GM18873 (cell line): ENCODE data around the gene KLF4.

ENCODE experiments used
- ATAC-seq: cut with Tn5 transposase; IDR thresholded peaks from one replicate; pipeline ENCODE4 v1.9.1; 2021; ENCODE audit warnings: mild to moderate bottlenecking, moderate library complexity, moderate number of reproducible peaks; ENCODE audit not compliant: unreplicated experiment, low FRiP score

The KLF4 gene

GRCh38 chr9:107460153-107461023 is 29.2 kb downstream of the KLF4 start:
- no peak for ATAC-seq

GRCh38 chr9:107455425-107456135 is 34.0 kb downstream of the KLF4 start:
- ATAC-seq = no peak

DNA sequence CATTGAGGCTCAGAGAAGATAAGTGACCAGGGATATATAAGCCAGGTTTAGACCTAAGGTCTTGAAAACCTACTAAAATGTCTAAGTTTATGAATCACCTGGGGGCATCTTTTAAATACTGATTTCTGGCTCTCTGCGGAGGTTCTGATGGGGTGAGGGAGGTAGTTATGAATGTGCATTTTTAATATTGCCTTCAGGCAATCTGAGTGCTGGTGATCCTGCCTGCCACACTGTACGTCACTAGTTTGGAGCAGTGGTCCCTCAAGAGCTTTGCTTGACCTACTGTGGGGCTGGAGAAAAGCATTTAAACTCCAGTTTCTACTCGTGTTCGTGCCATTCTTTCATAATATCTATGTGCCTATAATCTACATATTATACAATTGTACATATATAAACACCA is 36.1 kb downstream of the KLF4 start:
- no peak for ATAC-seq

GRCh38 chr9:107447834-107448233 is 41.7 kb downstream of the KLF4 start:
- ATAC-seq = no peak

- no peak for ATAC-seq
Observed at GRCh38 chr9:107447081-107447480, 42.5 kb downstream of the KLF4 start.

- ATAC-seq = no peak
Observed at GRCh38 chr9:107446491-107446890, 43.1 kb downstream of the KLF4 start.

GRCh38 chr9:107443786-107444185 is 45.8 kb downstream of the KLF4 start:
- no peak for ATAC-seq

DNA sequence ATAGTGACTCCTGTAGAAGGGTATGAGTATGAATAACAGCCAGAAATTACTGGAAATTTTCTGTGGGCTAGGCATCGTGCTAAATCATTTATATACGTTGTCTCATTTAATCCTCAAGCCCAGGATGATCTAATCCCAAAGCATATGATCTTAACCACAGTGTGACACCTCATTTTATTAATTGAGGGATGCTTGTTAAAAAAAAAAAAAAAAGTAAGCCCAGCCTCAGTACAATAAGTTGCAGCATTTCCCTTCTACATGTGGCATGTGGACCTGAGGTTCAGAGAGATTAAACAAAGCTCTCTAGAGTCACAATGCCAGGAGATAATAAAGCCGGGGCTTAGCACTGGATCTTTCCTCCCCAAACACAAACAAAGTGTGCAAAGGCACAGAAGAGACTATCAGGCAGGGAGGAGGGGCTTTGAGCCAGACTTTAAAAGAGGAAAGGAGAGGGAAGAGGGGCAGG is 49.5 kb downstream of the KLF4 start:
- no peak for ATAC-seq

GRCh38 chr9:107438211-107439031 is 51.1 kb downstream of the KLF4 start:
- no peak for ATAC-seq

GRCh38 chr9:107437716-107438115 is 51.9 kb downstream of the KLF4 start:
- ATAC-seq = no peak

GRCh38 chr9:107435415-107435814 is 54.2 kb downstream of the KLF4 start:
- no peak for ATAC-seq
